Posterior cingulate gyrus (tissue), 11 donors: Measurements from ENCODE around the gene PHF13.
A peak's percentile ranks its signal among the peaks of the same experiment; 100 is the strongest.
"Not testable (repeated sequence)": the region's sequence is repeated elsewhere in the genome, so short reads cannot be mapped to it uniquely, and the experiment has no call there.

ENCODE experiments used
- DNase-seq, 10 donors: peaks; one replicate each; pipeline versions ENCODE4 v3.0.0 to v3.0.0-alpha.2; 2020 to 2021; ENCODE audit warnings: mixed read lengths in 3 of 10
- intact Hi-C: fragments of 100-400 bp; cut with DNase I; formaldehyde crosslinking; loops from one replicate; pipeline ENCODE4 v1.15.1; 2023

Gene PHF13

GRCh38 chr1:6646499-6647148 is 33.1 kb downstream of the PHF13 start:
- intact Hi-C loops: loop anchor here (1.0 kb wide), 1 partner anchor 160 kb away; no protein-coding TSS in a partner anchor
- DNase-seq: peak in 3 of 10 donors; percentile 26 to 82 (median 45)

- intact Hi-C loops: no loop called here
- DNase-seq: peak in 1 of 10 donors; percentile 14
Observed at GRCh38 chr1:6648556-6648955, 35.0 kb downstream of the PHF13 start.

- intact Hi-C loops: no loop called here
Observed at GRCh38 chr1:6651909-6652308, 38.4 kb downstream of the PHF13 start.

GRCh38 chr1:6652986-6653385 is 39.5 kb downstream of the PHF13 start:
- intact Hi-C loops: no loop called here
- peak in 1 of 10 donors; percentile 8 for DNase-seq

More at GRCh38 chr1:6651909-6652308, 38.4 kb downstream of the PHF13 start:
- DNase-seq: peak in 6 of 10 donors; percentile 7 to 85 (median 41)

GRCh38 chr1:6653436-6654290 is 40.1 kb downstream of the PHF13 start:
- intact Hi-C loops: no loop called here

GRCh38 chr1:6657138-6657537 is 43.6 kb downstream of the PHF13 start:
- DNase-seq: peak in 1 of 10 donors; percentile 23
- intact Hi-C loops: no loop called here

More at GRCh38 chr1:6653436-6654290, 40.1 kb downstream of the PHF13 start:
- DNase-seq: peak in 2 of 10 donors; percentile 37 to 38

GRCh38 chr1:6658359-6659060 is 45.0 kb downstream of the PHF13 start:
- intact Hi-C loops: no loop called here
- peak in 1 of 10 donors; percentile 25 for DNase-seq

GRCh38 chr1:6660415-6661049 is 47.0 kb downstream of the PHF13 start:
- intact Hi-C loops: no loop called here
- DNase-seq: no peak

- DNase-seq, intact Hi-C loops: not testable (repeated sequence)
Observed at GRCh38 chr1:6662468-6662867, 48.9 kb downstream of the PHF13 start.

GRCh38 chr1:6666696-6667095 is 53.2 kb downstream of the PHF13 start:
- DNase-seq: no peak
- intact Hi-C loops: no loop called here

GRCh38 chr1:6667139-6667538 is 53.6 kb downstream of the PHF13 start:
- no peak for DNase-seq
- intact Hi-C loops: no loop called here

GRCh38 chr1:6668503-6668902 is 55.0 kb downstream of the PHF13 start:
- intact Hi-C loops: no loop called here
- no peak for DNase-seq

GRCh38 chr1:6672558-6672957 is 59.0 kb downstream of the PHF13 start:
- intact Hi-C loops: no loop called here
- DNase-seq: peak in 1 of 10 donors; percentile 24
